Kidney epithelial cell (primary cell): ENCODE data around the gene FASTK. TPM values are rescaled to one million over a fixed set of nuclear protein-coding genes. Genes with fewer than 3 reads are reported as not detected.

Experiments used
- DNase-seq: peaks from one replicate; pipeline ENCODE4 v3.0.0-alpha.2; 2010; ENCODE audit warnings: low read depth
- H3K27me3 ChIP-seq: 2 replicates; pipeline ENCODE4 v1.6.0; 2011; ENCODE audit warnings: low read length; ENCODE audit not compliant: control insufficient read depth, insufficient read depth
- H3K36me3 ChIP-seq: 2 replicates; pipeline ENCODE4 v1.5.1; 2011; ENCODE audit warnings: low read length; ENCODE audit not compliant: control insufficient read depth, insufficient read depth
- H3K4me3 ChIP-seq: 2 replicates; pipeline ENCODE4 v1.5.1; 2011; ENCODE audit warnings: low read depth, mild to moderate bottlenecking, control low read depth, low read length
- total RNA-seq: library from RNA; depleted of rRNA; stranded (reverse); fragments of >200 nt; gene quantifications from 2 replicates; pipeline ENCODE4 v1.2.3, GENCODE V29; 2015
- TF ChIP-seq, protein P1 (sequence below): IDR thresholded peaks from 2 replicates; pipeline ENCODE4 v1.5.1; 2011; ENCODE audit warnings: mild to moderate bottlenecking, moderate library complexity, low read length, control low read depth, inconsistent platforms; ENCODE audit not compliant: insufficient read depth, poor library complexity, severe bottlenecking

Gene FASTK
- total RNA-seq, 1 donor from 2014 or later: 71.7 TPM

DNA sequence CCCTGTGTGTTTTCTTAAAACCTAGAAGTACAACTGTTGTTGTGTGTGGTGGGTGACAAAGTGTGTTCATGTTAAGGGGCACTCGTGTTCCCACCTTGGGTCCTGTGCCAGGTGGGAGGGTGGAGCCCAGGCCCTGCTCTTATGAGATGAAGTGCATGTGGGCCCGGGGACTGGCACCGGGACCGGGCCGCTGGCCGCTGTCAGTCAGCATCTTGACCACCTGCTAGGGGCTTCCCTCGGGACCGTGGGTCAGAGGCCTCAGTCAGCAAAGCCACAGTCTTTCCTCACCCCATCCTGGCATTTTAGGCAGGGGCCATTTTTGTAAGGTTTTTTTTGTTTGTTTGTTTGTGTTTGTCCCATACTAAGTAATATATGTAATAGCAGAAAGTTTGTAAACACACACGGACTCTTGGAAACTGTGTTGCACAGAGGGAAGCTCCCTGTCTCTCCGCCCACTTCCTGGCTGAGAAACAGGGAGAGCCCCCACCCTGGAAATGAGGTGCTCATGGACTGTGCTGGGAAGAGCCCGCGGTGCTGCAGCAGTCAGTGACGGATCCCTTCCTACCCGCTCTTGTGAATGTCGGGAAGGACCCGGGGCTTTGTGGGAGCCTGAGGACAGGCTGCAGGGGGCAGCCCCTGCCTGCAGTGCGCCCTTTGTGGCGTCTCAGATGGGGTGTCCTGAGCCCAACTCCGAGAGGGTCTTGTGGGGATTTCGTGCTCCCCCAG is 19.0 kb upstream of the FASTK start:
- DNase-seq: no peak
- no peak overlapping the region for H3K4me3 ChIP-seq
- TF ChIP-seq, protein P1, sequence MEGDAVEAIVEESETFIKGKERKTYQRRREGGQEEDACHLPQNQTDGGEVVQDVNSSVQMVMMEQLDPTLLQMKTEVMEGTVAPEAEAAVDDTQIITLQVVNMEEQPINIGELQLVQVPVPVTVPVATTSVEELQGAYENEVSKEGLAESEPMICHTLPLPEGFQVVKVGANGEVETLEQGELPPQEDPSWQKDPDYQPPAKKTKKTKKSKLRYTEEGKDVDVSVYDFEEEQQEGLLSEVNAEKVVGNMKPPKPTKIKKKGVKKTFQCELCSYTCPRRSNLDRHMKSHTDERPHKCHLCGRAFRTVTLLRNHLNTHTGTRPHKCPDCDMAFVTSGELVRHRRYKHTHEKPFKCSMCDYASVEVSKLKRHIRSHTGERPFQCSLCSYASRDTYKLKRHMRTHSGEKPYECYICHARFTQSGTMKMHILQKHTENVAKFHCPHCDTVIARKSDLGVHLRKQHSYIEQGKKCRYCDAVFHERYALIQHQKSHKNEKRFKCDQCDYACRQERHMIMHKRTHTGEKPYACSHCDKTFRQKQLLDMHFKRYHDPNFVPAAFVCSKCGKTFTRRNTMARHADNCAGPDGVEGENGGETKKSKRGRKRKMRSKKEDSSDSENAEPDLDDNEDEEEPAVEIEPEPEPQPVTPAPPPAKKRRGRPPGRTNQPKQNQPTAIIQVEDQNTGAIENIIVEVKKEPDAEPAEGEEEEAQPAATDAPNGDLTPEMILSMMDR: no peak
- no peaks in the 10 kb centered on the region for H3K27me3 ChIP-seq
- no peaks in the 10 kb centered on the region for H3K36me3 ChIP-seq

GRCh38 chr7:151095828-151096475 is 15.3 kb upstream of the FASTK start:
- no peak for DNase-seq

GRCh38 chr7:151095123-151095797 is 14.7 kb upstream of the FASTK start:
- TF ChIP-seq, protein P1: no peak
- DNase-seq: no peak
- no peaks in the 10 kb centered on the region for H3K36me3 ChIP-seq
- H3K27me3 ChIP-seq: no peaks in the 10 kb centered on the region
- H3K4me3 ChIP-seq: no peak overlapping the region

More at GRCh38 chr7:151095828-151096475, 15.3 kb upstream of the FASTK start:
- H3K4me3 ChIP-seq: no peak overlapping the region
- TF ChIP-seq, protein P1: no peak
- no peaks in the 10 kb centered on the region for H3K36me3 ChIP-seq
- no peaks in the 10 kb centered on the region for H3K27me3 ChIP-seq

DNA sequence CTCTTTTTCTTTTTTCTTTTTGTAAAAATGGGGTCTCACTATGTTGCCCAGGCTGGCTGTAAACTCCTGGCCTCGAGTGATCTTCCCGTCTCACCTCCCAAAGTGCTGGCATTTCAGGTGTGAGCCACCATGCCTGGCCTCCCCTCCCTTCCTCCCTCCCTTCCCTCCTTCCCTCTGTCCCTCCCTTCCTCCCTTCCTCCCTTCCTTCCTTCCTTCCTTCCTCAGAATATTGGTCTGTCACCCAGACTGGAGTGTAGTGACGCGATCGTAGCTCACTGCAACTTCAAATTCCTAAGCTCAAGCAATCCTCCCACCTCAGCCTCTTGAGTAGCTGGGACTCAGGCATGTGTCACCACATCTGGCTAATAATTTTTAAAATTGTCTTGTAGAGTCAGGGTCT is 14.1 kb upstream of the FASTK start:
- Histone ChIP-seq H3K27me3 (no peaks in the 10 kb centered on the region), H3K36me3 (no peaks in the 10 kb centered on the region), H3K4me3 (no peak overlapping the region)
- TF ChIP-seq, protein P1: no peak
- no peak for DNase-seq

DNA sequence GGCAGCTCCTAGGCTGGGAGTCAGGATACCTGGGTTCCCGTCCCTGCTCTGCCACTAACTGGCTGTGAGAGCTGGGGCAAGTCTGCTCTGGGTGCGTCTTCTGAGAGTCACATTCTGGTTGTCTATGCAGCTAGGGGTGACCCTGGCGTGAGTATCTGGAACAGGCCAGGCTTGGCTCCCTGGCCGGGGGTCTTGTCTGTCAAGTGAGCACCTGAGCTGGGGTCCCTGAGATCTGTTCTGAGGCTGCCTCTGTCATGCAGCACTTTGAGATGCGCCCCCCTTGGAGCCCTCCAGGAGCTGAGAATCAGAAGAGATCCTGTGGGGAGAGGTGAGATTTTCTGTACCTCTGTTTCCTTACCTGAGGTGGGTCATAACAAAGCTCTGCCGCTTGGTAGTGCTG is 13.1 kb upstream of the FASTK start:
- H3K4me3 ChIP-seq: no peak overlapping the region
- no peaks in the 10 kb centered on the region for H3K27me3 ChIP-seq
- TF ChIP-seq, protein P1: no peak
- no peaks in the 10 kb centered on the region for H3K36me3 ChIP-seq
- DNase-seq: no peak
